H1 (cell line): ENCODE measurements around the gene GINS2. TPM values are rescaled to one million over a fixed set of nuclear protein-coding genes. Genes with fewer than 3 reads are reported as not detected.

Source experiments
- CTCF ChIA-PET: fragments of 300-600 bp; sonication (Branson Sonifier 250); formaldehyde crosslinking; loops from one replicate; lab custom pipeline; 2021; ENCODE audit not compliant: partially characterized antibody; lab: Charles Lee
- POLR2A ChIA-PET: fragments of 300-600 bp; sonication (Branson Sonifier 250); formaldehyde crosslinking; loops from one replicate; lab custom pipeline; 2021; ENCODE audit warnings: inconsistent platforms; ENCODE audit not compliant: partially characterized antibody; lab: Charles Lee
- DNase-seq, 2 experiments: peaks; one replicate each; pipeline versions ENCODE4 v3.0.0 to v3.0.0-alpha.2; 2010 to 2022; ENCODE audit warnings: low spot score in 2 of 2, low read depth in 1 of 2, mixed read lengths in 1 of 2
- FAIRE-seq: peaks from 2 replicates; lab custom pipeline; 2011; peaks lifted over from hg19 to GRCh38; lab: Jason Lieb, UNC
- H2AFZ ChIP-seq: 2 replicates; pipeline ENCODE4 v1.8.1; 2012; ENCODE audit warnings: low read length, inconsistent platforms
- H2AK5ac ChIP-seq: 2 replicates; pipeline ENCODE4 v1.6.1; 2013; ENCODE audit warnings: low read depth, low read length
- H2BK120ac ChIP-seq: replicated peaks from 2 replicates; pipeline ENCODE3; 2013; ENCODE audit warnings: low read depth, low read length, inconsistent platforms
- H2BK12ac ChIP-seq: 2 replicates; pipeline ENCODE4 v1.6.1; 2013; ENCODE audit warnings: low read depth, low read length
- H2BK15ac ChIP-seq: 2 replicates; pipeline ENCODE4 v1.6.1; 2013; ENCODE audit warnings: low read length
- H2BK20ac ChIP-seq: 2 replicates; pipeline ENCODE4 v1.6.1; 2013; ENCODE audit warnings: low read length
- H2BK5ac ChIP-seq: 2 replicates; pipeline ENCODE4 v1.6.1; 2013; ENCODE audit warnings: low read depth, low read length
- H3K14ac ChIP-seq: 2 replicates; pipeline ENCODE4 v1.6.1; 2013; ENCODE audit warnings: inconsistent platforms; ENCODE audit not compliant: insufficient read length
- H3K18ac ChIP-seq: 2 replicates; pipeline ENCODE4 v1.6.1; 2013; ENCODE audit warnings: low read length; ENCODE audit errors: extremely low read depth
- H3K23ac ChIP-seq: 2 replicates; pipeline ENCODE4 v1.6.1; 2013; ENCODE audit warnings: inconsistent platforms; ENCODE audit not compliant: insufficient read length
- H3K23me2 ChIP-seq: 2 replicates; pipeline ENCODE4 v1.6.1; 2013; ENCODE audit warnings: low read depth, low read length
- H3K27ac ChIP-seq: 2 replicates; pipeline ENCODE4 v1.6.1; 2011; ENCODE audit warnings: low read depth, low read length, inconsistent platforms
- H3K27me3 ChIP-seq, 4 experiments: replicated peaks in 1 of 4; 1 replicate in 1 of 4; 2 replicates in 3 of 4; pipeline versions ENCODE4 v1.6.1 to v1.8.1; 2011 to 2013; ENCODE audit warnings: low read length in 3 of 4, mild to moderate bottlenecking in 3 of 4, inconsistent platforms in 2 of 4, mixed read lengths in 2 of 4, moderate library complexity in 1 of 4; ENCODE audit not compliant: control insufficient read depth in 3 of 4, insufficient read depth in 3 of 4; ENCODE audit errors: extremely low read depth in 1 of 4
- H3K36me3 ChIP-seq, 4 experiments: 2 replicates each; pipeline versions ENCODE4 v1.6.1 to v1.8.1; 2011 to 2013; ENCODE audit warnings: mild to moderate bottlenecking in 4 of 4, low read length in 3 of 4, moderate library complexity in 2 of 4, control low read depth in 1 of 4, inconsistent platforms in 1 of 4; ENCODE audit not compliant: insufficient read depth in 4 of 4, control insufficient read depth in 2 of 4
- H3K4ac ChIP-seq: replicated peaks from 2 replicates; pipeline ENCODE3; 2013; ENCODE audit warnings: low read length, low read depth, mixed read lengths, inconsistent platforms; ENCODE audit not compliant: insufficient read length
- H3K4me1 ChIP-seq, 4 experiments: replicated peaks in 1 of 4; 1 replicate in 1 of 4; 2 replicates in 3 of 4; pipeline versions ENCODE4 v1.6.1 to v1.8.1; 2011 to 2013; ENCODE audit warnings: low read length in 3 of 4, inconsistent platforms in 2 of 4, mixed read lengths in 1 of 4; ENCODE audit not compliant: insufficient read depth in 4 of 4, control insufficient read depth in 3 of 4
- H3K4me2 ChIP-seq, 2 experiments: 2 replicates each; pipeline versions ENCODE4 v1.6.1 to v1.8.1; 2011 to 2013; ENCODE audit warnings: low read depth in 2 of 2, low read length in 2 of 2, control low read depth in 1 of 2, inconsistent platforms in 1 of 2, mild to moderate bottlenecking in 1 of 2; ENCODE audit not compliant: insufficient read depth in 1 of 2
- H3K4me3 ChIP-seq, 4 experiments: fragments of 200-600, 300-600 bp in 1 of 4; sonication (generic), shearing (Covaris generic), sonication (Bioruptor Twin) in 1 of 4; 2 replicates each; pipeline versions ENCODE4 v1.5.1 to v1.8.1; 2011 to 2016; ENCODE audit warnings: low read length in 4 of 4, low read depth in 3 of 4, control low read depth in 2 of 4, inconsistent platforms in 2 of 4, mild to moderate bottlenecking in 2 of 4, mixed read lengths in 1 of 4, moderate library complexity in 1 of 4; ENCODE audit not compliant: insufficient read depth in 2 of 4; ENCODE audit errors: extremely low read depth in 1 of 4
- H3K56ac ChIP-seq: replicated peaks from 2 replicates; pipeline ENCODE3; 2013; ENCODE audit warnings: low read depth, mild to moderate bottlenecking, mixed read lengths, low read length, inconsistent platforms; ENCODE audit not compliant: insufficient read length
- H3K79me1 ChIP-seq: 2 replicates; pipeline ENCODE4 v1.6.1; 2013; ENCODE audit warnings: low read depth, low read length, control low read depth
- H3K79me2 ChIP-seq, 2 experiments: 2 replicates each; pipeline versions ENCODE4 v1.6.1 to v1.8.1; 2012 to 2013; ENCODE audit warnings: low read length in 2 of 2, mild to moderate bottlenecking in 2 of 2, inconsistent platforms in 1 of 2; ENCODE audit not compliant: insufficient read depth in 2 of 2, control insufficient read depth in 1 of 2
- H3K9ac ChIP-seq, 4 experiments: replicated peaks in 1 of 4; 1 replicate in 1 of 4; 2 replicates in 3 of 4; pipeline versions ENCODE4 v1.6.1 to v1.8.1; 2011 to 2013; ENCODE audit warnings: low read depth in 3 of 4, low read length in 3 of 4, control low read depth in 2 of 4, mild to moderate bottlenecking in 2 of 4, moderate library complexity in 2 of 4, inconsistent platforms in 1 of 4; ENCODE audit errors: extremely low read depth in 1 of 4
- H3K9me3 ChIP-seq, 2 experiments: 2 replicates each; pipeline versions ENCODE4 v1.6.1 to v1.8.1; 2012 to 2013; ENCODE audit warnings: mild to moderate bottlenecking in 2 of 2, moderate library complexity in 2 of 2, control low read depth in 1 of 2, inconsistent platforms in 1 of 2, low read depth in 1 of 2, low read length in 1 of 2, mixed read lengths in 1 of 2; ENCODE audit not compliant: insufficient read depth in 2 of 2
- H4K20me1 ChIP-seq, 2 experiments: replicated peaks in 1 of 2; 2 replicates each; pipeline versions ENCODE3 to v1.8.1; 2011 to 2013; ENCODE audit warnings: inconsistent platforms in 2 of 2, low read length in 2 of 2, mild to moderate bottlenecking in 1 of 2; ENCODE audit not compliant: insufficient read depth in 2 of 2, control insufficient read depth in 1 of 2
- H4K5ac ChIP-seq: 2 replicates; pipeline ENCODE4 v1.6.1; 2013; ENCODE audit warnings: low read length, low read depth, mixed read lengths, inconsistent platforms; ENCODE audit not compliant: insufficient read length
- H4K8ac ChIP-seq: 2 replicates; pipeline ENCODE4 v1.8.0; 2013; ENCODE audit warnings: mild to moderate bottlenecking, moderate library complexity, low read length, inconsistent platforms; ENCODE audit not compliant: insufficient read depth; ENCODE audit errors: extremely low read depth
- H4K91ac ChIP-seq: replicated peaks from 2 replicates; pipeline ENCODE3; 2013; ENCODE audit warnings: low read length, mixed read lengths, inconsistent platforms; ENCODE audit not compliant: insufficient read length
- BRCA1 ChIP-seq: IDR thresholded peaks from 2 replicates; pipeline ENCODE4 v1.6.1; 2012; ENCODE audit warnings: low read depth, low read length, improper control_type of control experiment
- FOSL1 ChIP-seq: IDR thresholded peaks from 2 replicates; pipeline ENCODE4 v1.6.1; 2011; ENCODE audit warnings: mild to moderate bottlenecking, low read depth, low read length, moderate library complexity; ENCODE audit not compliant: insufficient read depth
- KDM5A ChIP-seq: fragments of 200-600 bp; IDR thresholded peaks from 2 replicates; pipeline ENCODE4 v1.7.1; 2012; ENCODE audit warnings: mild to moderate bottlenecking, low read length, inconsistent platforms, mixed read lengths
- PHF8 ChIP-seq: fragments of 200-600 bp; sonication (generic); conservative IDR thresholded peaks from 2 replicates; pipeline ENCODE4 v1.7.1; 2012; ENCODE audit warnings: low read depth, mild to moderate bottlenecking, inconsistent platforms, low read length, moderate library complexity
- WGBS, 2 experiments: shearing (Covaris generic) in 1 of 2; methylation state at CpG; one replicate each; pipeline versions ENCODE4 v1.1.6 to v1.1.7; 2013 to 2015; ENCODE audit warnings: low lambda C conversion rate in 2 of 2, mixed read lengths in 2 of 2, inconsistent platforms in 1 of 2, low coverage in 1 of 2, missing lambda C conversion rate in 1 of 2; ENCODE audit not compliant: insufficient replicate concordance in 2 of 2, insufficient coverage in 1 of 2, insufficient read length in 1 of 2; ENCODE audit errors: extremely low coverage in 1 of 2, missing lambda C conversion rate in 1 of 2; 5-methylcytosine and 5-hydroxymethylcytosine counted together
- polyA plus RNA-seq, 7 experiments: library from polyadenylated mRNA; depleted of rRNA in 3 of 7; stranded (reverse) in 5 of 7; unstranded in 2 of 7; fragments of >200 nt in 5 of 7; fragments of 200-250 nt in 2 of 7; gene quantifications; 1 replicate in 5 of 7; 2 replicates in 1 of 7; 4 replicates in 1 of 7; pipeline versions ENCODE4 v1.2.1 to v1.2.3, GENCODE V29; 2011 to 2013; ENCODE audit warnings: missing spikeins in 2 of 7, mixed read lengths in 2 of 7
- total RNA-seq: library from RNA; stranded (reverse); fragmentation: NEBNext Ultra II Directional; extraction: Animal tissue kit (Norgen Biotek cat#: 25700); gene quantifications from 2 replicates; pipeline ENCODE4 v1.2.1, GENCODE V29; 2021

Gene GINS2
- total and polyA plus RNA-seq, 2 of the 8 experiments (the other 6 are each of a cell fraction or from before 2014, with no cell fraction given) = 29.4 to 59.1 TPM

DNA sequence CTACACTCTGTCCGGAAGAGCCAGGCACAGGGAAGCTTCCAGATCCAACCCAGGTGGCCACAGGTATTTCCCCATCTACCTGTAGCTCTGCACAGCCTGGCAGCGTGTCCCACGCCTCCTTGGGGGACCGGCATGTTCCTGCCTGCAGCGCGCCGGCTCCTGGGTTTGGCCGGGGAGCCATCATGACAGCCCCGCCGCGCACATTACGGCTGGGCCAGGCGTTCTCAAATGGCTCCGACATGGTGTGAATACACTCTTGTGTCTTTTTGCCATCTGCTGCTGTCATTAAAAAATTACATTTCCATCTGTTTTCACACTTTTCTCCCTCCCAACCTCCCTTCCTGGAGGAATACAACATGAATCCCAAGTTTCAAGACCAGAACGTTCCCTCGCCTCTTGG, 8.0 kb upstream of the GINS2 start:
- Histone ChIP-seq H3K56ac (no peak overlapping the region), H3K9ac (no peak overlapping the region), H2BK15ac (no peak overlapping the region), H3K4me2 (no peak overlapping the region), H2AK5ac (no peak overlapping the region), H3K79me1 (no peaks in the 10 kb centered on the region), H3K23ac (no peak overlapping the region), H3K79me2 (no peaks in the 10 kb centered on the region), H3K4me1 (peaks cover 0 to 6% (median 2%) of the 10 kb centered on the region in 4 experiments; a peak in 3 of 7 replicates), H3K9me3 (no peaks in the 10 kb centered on the region), H3K14ac (no peak overlapping the region), H2BK120ac (no peak overlapping the region), H4K20me1 (no peaks in the 10 kb centered on the region), H2AFZ (no peak overlapping the region), H3K18ac (no peak overlapping the region)
- POLR2A ChIA-PET = no interaction called here
- no peak for DNase-seq
- FAIRE-seq = no peak
- CTCF ChIA-PET = interaction anchor here (0.9 to 37.0 kb wide), 8 partner anchors 10 to 276 kb away, joined by 3 to 620 read pairs (median 4); no protein-coding TSS in a partner anchor
- 90% methylated on average over 16 of the region's 16 CpGs; no CpG with 5 or more reads in 1 of the 2 experiments for WGBS, 2 experiments
- TF ChIP-seq PHF8 = no peak
- no peak for TF ChIP-seq FOSL1
- TF ChIP-seq BRCA1 = no peak
- no peak for TF ChIP-seq KDM5A
- TF ChIP-seq, all 59 proteins: peak for 0
- H4K8ac ChIP-seq = peak overlapping the region; percentile 57; the same call in 1 of the 2 replicates
- no peak overlapping the region for H3K4ac ChIP-seq
- H4K5ac ChIP-seq = no peak overlapping the region
- no peak overlapping the region for H2BK5ac ChIP-seq
- no peaks in the 10 kb centered on the region for H3K23me2 ChIP-seq
- H3K36me3 ChIP-seq = no peaks in the 10 kb centered on the region
- no peak overlapping the region for H3K27ac ChIP-seq
- no peak overlapping the region for H3K4me3 ChIP-seq
- H4K91ac ChIP-seq = no peak overlapping the region
- no peak overlapping the region for H2BK12ac ChIP-seq
- H3K27me3 ChIP-seq = no peaks in the 10 kb centered on the region
- H2BK20ac ChIP-seq = no peak overlapping the region
